Omental fat pad (tissue), 4 donors: ENCODE data around the gene CTRL. TPM values are rescaled to one million over a fixed set of nuclear protein-coding genes. Genes with fewer than 3 reads are reported as not detected.

ENCODE experiments used
- ATAC-seq: fragments of 150-250 bp; one replicate; pipeline ENCODE4 v1.9.1; 2016; ENCODE audit warnings: mild to moderate bottlenecking, moderate library complexity; ENCODE audit not compliant: low FRiP score
- DNase-seq: peaks from one replicate; pipeline ENCODE4 v3.0.0-alpha.2; 2019; ENCODE audit warnings: low spot score
- total RNA-seq, 4 donors: library from RNA; depleted of rRNA; stranded (reverse); fragments of >200 nt; gene quantifications; one replicate each; pipeline ENCODE4 v1.1.0, GENCODE V29; 2016
- TF ChIP-seq, protein P1 (sequence below), 3 donors: fragments of 450-650 bp; IDR thresholded peaks; one replicate each; pipeline ENCODE4 v1.5.1; 2016 to 2017; ENCODE audit warnings: antibody characterized with exemption in 3 of 3, mild to moderate bottlenecking in 3 of 3, moderate library complexity in 2 of 3

CTRL gene
- total RNA-seq, 4 donors from 2014 or later: 0.65 to 5.0 (median 2.3) TPM

DNA sequence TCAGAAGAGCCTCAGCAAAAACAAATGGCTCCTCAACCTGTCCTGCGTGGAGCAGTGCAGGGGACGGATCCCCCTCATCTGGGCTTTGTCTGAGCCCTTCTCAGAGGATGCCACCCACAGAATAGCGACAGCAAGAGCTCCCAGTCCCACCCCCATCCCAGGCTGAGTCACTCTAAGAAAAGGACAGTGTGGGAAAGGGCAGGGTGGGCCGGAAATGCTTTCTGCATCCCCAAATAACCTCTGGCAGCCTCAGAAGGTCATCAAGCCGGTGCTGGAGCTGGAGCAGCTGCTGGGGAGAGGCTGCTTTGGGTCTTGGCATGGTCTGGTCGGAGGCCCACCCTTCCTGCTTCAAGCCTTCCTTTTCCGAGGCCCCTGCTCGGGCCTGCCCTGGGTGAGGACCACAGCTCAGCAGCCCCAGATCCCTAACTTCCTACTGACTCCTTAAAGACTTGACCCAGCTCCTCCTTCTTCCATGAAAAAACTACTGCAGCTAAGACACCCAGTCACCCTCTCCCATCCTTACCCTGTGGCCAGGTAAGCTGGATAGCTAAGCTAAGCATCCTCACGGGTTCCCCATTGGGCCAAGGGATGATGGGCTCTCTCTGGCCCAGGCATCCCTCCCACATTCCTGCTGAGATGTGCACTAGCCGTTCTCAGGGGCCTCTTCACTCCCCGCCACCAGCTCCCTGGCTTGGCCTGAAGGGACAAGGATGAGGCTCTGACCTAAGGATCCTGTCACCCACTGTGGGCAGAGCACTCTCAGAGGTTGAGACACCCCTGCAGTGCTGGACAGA lies 28.1 kb upstream of the CTRL start:
- DNase-seq (no peak), ATAC-seq (peak; percentile 48)
- TF ChIP-seq, protein P1, sequence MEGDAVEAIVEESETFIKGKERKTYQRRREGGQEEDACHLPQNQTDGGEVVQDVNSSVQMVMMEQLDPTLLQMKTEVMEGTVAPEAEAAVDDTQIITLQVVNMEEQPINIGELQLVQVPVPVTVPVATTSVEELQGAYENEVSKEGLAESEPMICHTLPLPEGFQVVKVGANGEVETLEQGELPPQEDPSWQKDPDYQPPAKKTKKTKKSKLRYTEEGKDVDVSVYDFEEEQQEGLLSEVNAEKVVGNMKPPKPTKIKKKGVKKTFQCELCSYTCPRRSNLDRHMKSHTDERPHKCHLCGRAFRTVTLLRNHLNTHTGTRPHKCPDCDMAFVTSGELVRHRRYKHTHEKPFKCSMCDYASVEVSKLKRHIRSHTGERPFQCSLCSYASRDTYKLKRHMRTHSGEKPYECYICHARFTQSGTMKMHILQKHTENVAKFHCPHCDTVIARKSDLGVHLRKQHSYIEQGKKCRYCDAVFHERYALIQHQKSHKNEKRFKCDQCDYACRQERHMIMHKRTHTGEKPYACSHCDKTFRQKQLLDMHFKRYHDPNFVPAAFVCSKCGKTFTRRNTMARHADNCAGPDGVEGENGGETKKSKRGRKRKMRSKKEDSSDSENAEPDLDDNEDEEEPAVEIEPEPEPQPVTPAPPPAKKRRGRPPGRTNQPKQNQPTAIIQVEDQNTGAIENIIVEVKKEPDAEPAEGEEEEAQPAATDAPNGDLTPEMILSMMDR (IDR thresholded peaks at IDR 0.05): no peak

DNA sequence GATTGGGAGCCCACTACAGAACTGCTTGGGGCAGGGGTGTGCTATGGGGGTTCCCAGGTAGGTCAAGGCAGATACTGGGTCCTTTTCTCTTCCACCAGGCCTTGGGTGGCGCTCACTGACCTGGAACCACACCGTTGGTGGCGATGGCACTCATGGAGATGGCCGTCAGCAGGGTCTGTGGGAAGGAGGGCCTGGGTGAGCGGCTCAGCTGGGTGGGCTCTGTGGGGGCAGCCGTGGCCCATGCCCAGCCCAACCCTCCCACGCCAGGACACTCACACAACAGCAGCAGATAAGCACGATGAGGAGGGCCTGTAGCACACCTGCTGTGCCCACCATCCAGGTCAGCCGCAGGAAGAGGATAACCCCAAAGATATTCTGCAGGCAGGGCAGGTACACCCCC lies 26.0 kb upstream of the CTRL start:
- ATAC-seq: no peak
- TF ChIP-seq, protein P1 (IDR thresholded peaks at IDR 0.05): no peak
- no peak for DNase-seq

DNA sequence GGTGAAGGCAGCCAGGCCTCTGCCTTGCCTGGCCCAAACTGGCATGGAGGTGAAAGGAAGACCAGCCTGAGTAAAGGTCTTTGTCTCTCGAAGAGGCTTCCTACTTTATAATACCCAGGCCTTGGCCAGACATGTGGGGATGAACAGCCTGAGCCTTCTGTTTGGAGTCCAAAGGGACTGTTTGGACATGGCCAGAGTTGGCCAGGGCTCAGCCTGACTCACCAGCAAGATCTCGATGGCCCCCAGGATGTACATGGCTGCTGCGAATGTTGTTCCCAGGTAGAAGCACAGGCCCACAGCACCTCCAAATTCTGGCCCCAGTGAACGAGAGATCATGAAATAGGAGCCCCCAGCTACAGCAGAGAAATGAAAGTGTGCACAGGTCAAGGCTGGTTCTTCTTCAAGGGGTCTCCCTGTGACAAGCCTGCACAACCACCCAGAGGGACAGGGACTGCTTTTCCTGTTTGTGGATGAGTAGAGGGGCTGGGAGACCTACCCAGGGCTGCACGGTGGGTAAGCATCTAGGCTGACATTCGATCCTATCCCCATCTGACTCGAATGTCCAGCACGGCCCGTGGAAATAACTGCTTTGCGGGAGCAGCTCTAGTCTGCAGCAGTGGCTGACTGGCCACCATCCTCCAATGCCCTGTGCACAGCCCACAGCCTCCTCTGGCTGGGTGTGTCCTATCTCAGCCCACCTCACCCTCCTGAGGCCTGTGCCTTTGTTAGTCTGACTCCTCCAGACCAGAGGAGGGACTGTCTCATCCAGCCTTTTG lies 22.9 kb upstream of the CTRL start:
- TF ChIP-seq, protein P1 (IDR thresholded peaks at IDR 0.05): no peak
- DNase-seq (no peak), ATAC-seq (no peak)

DNA sequence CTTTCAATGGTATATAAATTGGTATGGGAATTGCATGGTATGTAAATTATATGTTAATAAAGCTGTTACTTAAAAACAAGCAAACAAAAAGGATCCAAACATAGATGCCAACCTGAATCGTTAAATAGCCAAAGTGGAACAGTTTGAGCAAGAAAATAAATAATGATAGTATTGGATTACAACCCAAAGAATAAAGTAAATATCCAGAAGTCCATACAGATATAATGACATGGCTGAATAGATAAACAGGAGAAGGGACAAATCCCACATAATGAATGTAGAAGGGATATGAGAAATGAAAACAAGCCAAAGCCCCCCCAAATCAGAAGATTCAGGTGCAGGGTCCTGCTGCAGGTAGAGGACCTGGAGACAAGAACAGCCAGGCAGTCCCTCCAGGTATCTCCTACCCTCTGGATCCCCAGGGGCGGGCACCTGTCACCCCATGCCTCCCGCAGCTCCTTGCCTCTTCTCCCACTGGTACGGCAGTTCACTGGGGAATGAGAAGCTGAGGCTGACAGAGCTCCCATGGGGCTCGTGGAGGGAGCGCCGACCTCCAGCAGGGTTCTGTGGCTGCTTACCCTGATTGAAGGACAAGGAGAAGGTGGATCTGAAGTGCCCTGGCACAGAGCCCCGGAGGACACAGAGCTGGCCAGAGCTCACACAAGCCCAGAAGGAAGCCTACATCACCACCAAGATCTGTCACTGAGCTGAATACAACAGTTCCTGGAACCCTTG lies 22.1 kb upstream of the CTRL start:
- no peak for DNase-seq
- no peak for ATAC-seq
- TF ChIP-seq, protein P1 (IDR thresholded peaks at IDR 0.05): no peak

DNA sequence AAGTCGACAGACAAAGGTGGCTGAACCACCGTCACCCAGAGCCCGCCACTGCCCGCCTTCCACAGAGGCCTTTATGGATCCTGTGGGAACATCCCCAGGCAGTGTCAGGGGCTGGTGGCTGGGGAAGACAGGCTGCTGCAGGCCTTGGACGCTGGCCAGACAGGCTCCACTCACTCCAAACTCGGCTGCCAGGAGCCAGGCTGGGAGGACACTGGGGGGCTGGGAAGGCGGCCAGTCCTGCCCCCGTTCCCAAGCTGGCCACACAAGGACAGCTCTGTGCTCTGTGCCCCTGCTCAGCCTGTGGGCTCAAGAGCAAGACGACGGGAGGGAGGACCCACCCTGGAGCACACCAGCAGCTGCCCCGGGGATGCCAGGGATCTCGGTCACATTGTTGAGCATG lies 19.8 kb upstream of the CTRL start:
- TF ChIP-seq, protein P1 (IDR thresholded peaks at IDR 0.05): no peak

DNA sequence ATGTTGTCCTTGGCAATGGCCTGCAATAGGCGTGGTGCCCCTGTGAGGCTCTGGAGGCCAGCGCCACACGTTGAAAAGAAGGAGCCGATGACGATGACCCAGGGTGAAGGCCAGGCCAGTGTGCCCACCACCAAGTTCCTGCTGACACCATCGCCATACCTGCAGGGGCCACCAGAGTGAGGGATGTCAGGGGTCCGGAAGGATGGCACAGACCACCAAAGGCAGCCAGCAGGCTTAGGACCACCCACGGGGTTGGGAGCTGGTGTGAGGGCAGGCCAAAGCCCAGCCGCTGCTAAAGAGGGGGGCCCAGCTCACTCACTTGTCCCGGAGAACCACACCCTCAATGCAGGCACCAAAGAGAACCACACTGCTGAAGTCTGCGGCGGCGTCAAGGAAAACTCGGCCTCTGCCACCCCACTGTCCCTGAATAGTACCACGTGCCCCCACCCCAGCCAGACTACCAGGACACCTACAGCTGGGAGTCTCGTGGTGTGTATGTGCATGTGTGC lies 18.7 kb upstream of the CTRL start:
- TF ChIP-seq, protein P1 (IDR thresholded peaks at IDR 0.05): no peak
- no peak for ATAC-seq
- DNase-seq: no peak

More for the DNA sequence above, 19.8 kb upstream of the CTRL start:
- ATAC-seq (no peak), DNase-seq (no peak)
